K562 (cell line): ENCODE results near the gene SMAD7. TPM values are rescaled to one million over a fixed set of nuclear protein-coding genes. Genes with fewer than 3 reads are reported as not detected.

Experiments used
- ATAC-seq: fragments of 200-7000 bp; cut with Tn5 transposase; 3 replicates; pipeline ENCODE4 v1.9.1; 2020; ENCODE audit warnings: moderate library complexity
- BruUV-seq: library from RNA; stranded (reverse); fragments of 400-500 nt; replicated peaks from 2 replicates; lab custom pipeline; 2021; lab: Mats Ljungman, UMichigan
- CTCF ChIA-PET: fragments of 300-600 bp; formaldehyde crosslinking; extraction: SDS; loops from one replicate; lab custom pipeline; 2021; ENCODE audit warnings: low intra/inter-chr PET ratio; lab: Yijun Ruan, JAX
- POLR2A ChIA-PET: fragments of 300-600, 350-650 bp; sonication (Branson Sonifier 250); formaldehyde crosslinking; extraction: SDS; loops from one replicate; lab custom pipeline; 2021; ENCODE audit warnings: antibody characterized with exemption, inconsistent platforms; lab: Yijun Ruan, JAX
- DNase-seq, 4 experiments: peaks; one replicate each; pipeline versions ENCODE4 v3.0.0 to v3.0.0-alpha.2; 2011 to 2018; ENCODE audit warnings: low spot score in 3 of 4, mixed read lengths in 3 of 4; ENCODE audit errors: extremely low read depth in 1 of 4
- FAIRE-seq: peaks from 2 replicates; lab custom pipeline; 2011; peaks lifted over from hg19 to GRCh38; lab: Jason Lieb, UNC
- H2AFZ ChIP-seq: 2 replicates; pipeline ENCODE4 v1.6.0; 2011; ENCODE audit warnings: low read depth, low read length, control low read depth, inconsistent platforms
- H3K27ac ChIP-seq: fragments of 200-600 bp; 3 replicates; pipeline ENCODE4 v1.8.0; 2011; ENCODE audit warnings: low read depth, mild to moderate bottlenecking, control low read depth, inconsistent platforms, low read length, moderate library complexity, mixed read lengths; ENCODE audit errors: extremely low read depth
- H3K27me3 ChIP-seq, 2 experiments: fragments of 300-600 bp in 1 of 2; 2 replicates in 1 of 2; 3 replicates in 1 of 2; pipeline versions ENCODE4 v1.6.0 to v1.8.0; 2011; ENCODE audit warnings: inconsistent platforms in 2 of 2, low read length in 2 of 2, mild to moderate bottlenecking in 1 of 2, mixed read lengths in 1 of 2, moderate library complexity in 1 of 2; ENCODE audit not compliant: control insufficient read depth in 2 of 2, insufficient read depth in 2 of 2
- H3K36me3 ChIP-seq: fragments of 300-600 bp; 3 replicates; pipeline ENCODE4 v1.8.0; 2011; ENCODE audit warnings: mild to moderate bottlenecking, low read length, inconsistent platforms; ENCODE audit not compliant: control insufficient read depth, insufficient read depth
- H3K4me1 ChIP-seq, 2 experiments: fragments of 200-600 bp in 1 of 2; replicated peaks in 1 of 2; 2 replicates in 1 of 2; 3 replicates in 1 of 2; pipeline versions ENCODE4 v1.5.1 to v1.8.0; 2011; ENCODE audit warnings: inconsistent platforms in 2 of 2, low read length in 2 of 2, mild to moderate bottlenecking in 1 of 2, mixed read lengths in 1 of 2, moderate library complexity in 1 of 2; ENCODE audit not compliant: control insufficient read depth in 2 of 2, insufficient read depth in 2 of 2
- H3K4me2 ChIP-seq: 2 replicates; pipeline ENCODE4 v1.6.1; 2011; ENCODE audit warnings: low read length, control low read depth, inconsistent platforms, mixed read lengths; ENCODE audit not compliant: insufficient read depth
- H3K4me3 ChIP-seq: fragments of 200-600 bp; sonication (generic), shearing (Covaris generic); 2 replicates; pipeline ENCODE4 v1.5.1; 2016; ENCODE audit warnings: control low read depth, inconsistent platforms
- H3K79me2 ChIP-seq: fragments of 200-600 bp; 3 replicates; pipeline ENCODE4 v1.8.0; 2011; ENCODE audit warnings: low read length, inconsistent platforms; ENCODE audit not compliant: control insufficient read depth, insufficient read depth
- H3K9ac ChIP-seq, 2 experiments: 2 replicates each; pipeline versions ENCODE4 v1.6.0 to v1.6.1; 2011; ENCODE audit warnings: low read depth in 2 of 2, low read length in 2 of 2, control low read depth in 1 of 2, inconsistent platforms in 1 of 2, mild to moderate bottlenecking in 1 of 2, mixed read lengths in 1 of 2; ENCODE audit not compliant: insufficient read depth in 1 of 2
- H3K9me1 ChIP-seq: one replicate; pipeline ENCODE4 v1.6.0; 2011; ENCODE audit warnings: inconsistent platforms, mild to moderate bottlenecking, low read length, moderate library complexity; ENCODE audit not compliant: control insufficient read depth, insufficient read depth
- H3K9me3 ChIP-seq: replicated peaks from 2 replicates; pipeline ENCODE4 v1.5.1; 2011; ENCODE audit warnings: low read depth, low read length, inconsistent platforms; ENCODE audit not compliant: control insufficient read depth, insufficient read depth
- H4K20me1 ChIP-seq: replicated peaks from 2 replicates; pipeline ENCODE4 v1.6.1; 2011; ENCODE audit warnings: low read length, inconsistent platforms, mixed read lengths; ENCODE audit not compliant: control insufficient read depth, insufficient read depth
- BCLAF1 ChIP-seq, 2 experiments: fragments of 450-650 bp in 1 of 2; IDR thresholded peaks; 2 replicates each; pipeline ENCODE4 v1.6.1; 2011 to 2017; ENCODE audit warnings: low read depth in 2 of 2, antibody characterized with exemption in 1 of 2, borderline replicate concordance in 1 of 2, low read length in 1 of 2, mild to moderate bottlenecking in 1 of 2, mixed read lengths in 1 of 2; ENCODE audit not compliant: control insufficient read depth in 1 of 2
- CHD1 ChIP-seq: fragments of 200-600 bp; sonication (generic); IDR thresholded peaks from one replicate; pipeline ENCODE4 v1.6.1; 2012; ENCODE audit warnings: mild to moderate bottlenecking, moderate library complexity, low read length, inconsistent platforms
- ETV5 ChIP-seq: sonication (generic); formaldehyde crosslinking; IDR thresholded peaks from 2 replicates; pipeline ENCODE4 v1.4.0; 2020; ENCODE audit warnings: low read depth, mild to moderate bottlenecking, missing genetic modification reagents
- ILF3 ChIP-seq: fragments of 450-650 bp; IDR thresholded peaks from 2 replicates; pipeline ENCODE4 v1.6.1; 2018; ENCODE audit warnings: antibody characterized with exemption, mild to moderate bottlenecking, moderate library complexity, borderline replicate concordance
- MBD1 ChIP-seq: fragments of 250-450 bp; sonication (Bioruptor Pico); IDR thresholded peaks from 2 replicates; pipeline ENCODE4 v1.8.0; 2022; ENCODE audit warnings: inconsistent platforms
- MEIS2 ChIP-seq: fragments of 450-650 bp; IDR thresholded peaks from 2 replicates; pipeline ENCODE4 v1.6.1; 2014; ENCODE audit warnings: mild to moderate bottlenecking; ENCODE audit not compliant: partially characterized antibody
- NR0B1 ChIP-seq: fragments of 450-650 bp; IDR thresholded peaks from one replicate; pipeline ENCODE4 v1.6.1; 2018; ENCODE audit warnings: mild to moderate bottlenecking, moderate library complexity; ENCODE audit not compliant: partially characterized antibody
- POLR2B ChIP-seq: fragments of 450-650 bp; IDR thresholded peaks from 2 replicates; pipeline ENCODE4 v1.6.1; 2018; ENCODE audit warnings: low read depth; ENCODE audit not compliant: partially characterized antibody
- RNF2 ChIP-seq: sonication (generic); IDR thresholded peaks from 2 replicates; pipeline ENCODE4 v1.6.1; 2016
- THAP12 ChIP-seq: fragments of 250-450 bp; sonication (Bioruptor Pico); IDR thresholded peaks from 2 replicates; pipeline ENCODE4 v1.9.0; 2021; ENCODE audit warnings: mild to moderate bottlenecking, inconsistent platforms
- ZC3H11A ChIP-seq: IDR thresholded peaks from 2 replicates; pipeline ENCODE4 v1.6.1; 2012; ENCODE audit warnings: low read depth, low read length, improper control_type of control experiment
- ZNF324 ChIP-seq: fragments of 250-450 bp; sonication (Bioruptor Pico); IDR thresholded peaks from 2 replicates; pipeline ENCODE4 v1.4.0; 2020; ENCODE audit warnings: mild to moderate bottlenecking
- WGBS: fragments of 100-300 bp; shearing (Covaris generic); methylation state at CpG from one replicate; pipeline ENCODE4 v1.1.6; 2016; ENCODE audit warnings: low coverage, mixed read lengths; ENCODE audit not compliant: insufficient coverage; ENCODE audit errors: missing lambda C conversion rate; 5-methylcytosine and 5-hydroxymethylcytosine counted together
- in situ Hi-C: fragments of 300-500 bp; cut with MboI; formaldehyde crosslinking; loops from 4 replicates; pipeline ENCODE4 v1.15.0; 2018; ENCODE audit warnings: inconsistent platforms, mixed read lengths
- intact Hi-C: fragments of 100-400 bp; cut with micrococcal nuclease; formaldehyde crosslinking; loops from 2 replicates; pipeline ENCODE4 v1.14.2; 2022
- polyA plus RNA-seq, 8 experiments: library from polyadenylated mRNA; depleted of rRNA in 4 of 8; stranded (reverse) in 5 of 8; unstranded in 3 of 8; fragments of >200 nt; fragmentation: Nextera tagmentation in 2 of 8; fragmentation: Illumina TruSeq in 1 of 8; extraction: Ambion mirVana in 2 of 8; extraction: Trizol in 1 of 8; gene quantifications; 2 replicates each; pipeline versions ENCODE4 v1.2.1 to v1.2.3, GENCODE V29; 2011 to 2014; ENCODE audit warnings: inconsistent platforms in 1 of 8, missing spikeins in 1 of 8
- total RNA-seq, 7 experiments: library from RNA; depleted of rRNA in 6 of 7; stranded (reverse); fragments of >200 nt in 6 of 7; fragmentation: Illumina TruSeq in 2 of 7; extraction: Trizol in 2 of 7; gene quantifications; 2 replicates each; pipeline versions ENCODE4 v1.2.1 to v1.2.3, GENCODE V29; 2011 to 2021; ENCODE audit warnings: low replicate concordance in 1 of 7

The SMAD7 gene
- total and polyA plus RNA-seq, 9 of the 15 experiments (the other 6 are each of a cell fraction or from before 2014, with no cell fraction given) = 0.13 to 3.0 (median 1.6) TPM

- FAIRE-seq (no peak), ATAC-seq (no peak), DNase-seq (no peak)
- POLR2A ChIA-PET = interaction anchor here (0.6 kb wide), 1 partner anchor 107 kb away, joined by 3 read pairs; no protein-coding TSS in a partner anchor
- Histone ChIP-seq H3K9me3 (no peaks in the 10 kb centered on the region), H4K20me1 (no peaks in the 10 kb centered on the region), H3K4me3 (no peak overlapping the region), H3K4me1 (peaks cover 0 to 21% of the 10 kb centered on the region in 2 experiments; a peak in 2 of 5 replicates), H3K36me3 (no peaks in the 10 kb centered on the region), H3K4me2 (no peak overlapping the region), H3K9ac (no peak overlapping the region), H3K9me1 (no peaks in the 10 kb centered on the region), H3K27ac (no peak overlapping the region), H3K79me2 (no peaks in the 10 kb centered on the region), H3K27me3 (no peaks in the 10 kb centered on the region), H2AFZ (no peak overlapping the region)
- in situ Hi-C loops (no loop called here), intact Hi-C loops (loop anchor here (10.0 kb wide), 1 partner anchor 105 kb away; no protein-coding TSS in a partner anchor)
- CTCF ChIA-PET = no interaction called here
- WGBS = 78% methylated on average over 11 of the region's 13 CpGs
- BruUV-seq = no TSS peak
- TF ChIP-seq ZC3H11A (no peak), ZNF324 (CRISPR knock-in tag) (no peak), NR0B1 (no peak), RNF2 (no peak), POLR2B (no peak), MEIS2 (no peak), BCLAF1 (IDR thresholded peaks at IDR 0.05; ENCODE audit: borderline replicate concordance in 1 of 2, control insufficient read depth in 1 of 2, low read depth in 2 of 2, low read length in 1 of 2) (no peak), MBD1 (no peak), THAP12 (CRISPR knock-in tag) (no peak), CHD1 (no peak), ILF3 (no peak), ETV5 (no peak)
These were observed 60.6 kb downstream of the SMAD7 start for GRCh38 chr18:48889981-48890762.
